ENCODE measurements around the gene TAC1.
"Not testable (repeated sequence)": the region's sequence is repeated elsewhere in the genome, so short reads cannot be mapped to it uniquely, and the experiment has no call there.

Gene TAC1, protein sequence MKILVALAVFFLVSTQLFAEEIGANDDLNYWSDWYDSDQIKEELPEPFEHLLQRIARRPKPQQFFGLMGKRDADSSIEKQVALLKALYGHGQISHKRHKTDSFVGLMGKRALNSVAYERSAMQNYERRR

DNA sequence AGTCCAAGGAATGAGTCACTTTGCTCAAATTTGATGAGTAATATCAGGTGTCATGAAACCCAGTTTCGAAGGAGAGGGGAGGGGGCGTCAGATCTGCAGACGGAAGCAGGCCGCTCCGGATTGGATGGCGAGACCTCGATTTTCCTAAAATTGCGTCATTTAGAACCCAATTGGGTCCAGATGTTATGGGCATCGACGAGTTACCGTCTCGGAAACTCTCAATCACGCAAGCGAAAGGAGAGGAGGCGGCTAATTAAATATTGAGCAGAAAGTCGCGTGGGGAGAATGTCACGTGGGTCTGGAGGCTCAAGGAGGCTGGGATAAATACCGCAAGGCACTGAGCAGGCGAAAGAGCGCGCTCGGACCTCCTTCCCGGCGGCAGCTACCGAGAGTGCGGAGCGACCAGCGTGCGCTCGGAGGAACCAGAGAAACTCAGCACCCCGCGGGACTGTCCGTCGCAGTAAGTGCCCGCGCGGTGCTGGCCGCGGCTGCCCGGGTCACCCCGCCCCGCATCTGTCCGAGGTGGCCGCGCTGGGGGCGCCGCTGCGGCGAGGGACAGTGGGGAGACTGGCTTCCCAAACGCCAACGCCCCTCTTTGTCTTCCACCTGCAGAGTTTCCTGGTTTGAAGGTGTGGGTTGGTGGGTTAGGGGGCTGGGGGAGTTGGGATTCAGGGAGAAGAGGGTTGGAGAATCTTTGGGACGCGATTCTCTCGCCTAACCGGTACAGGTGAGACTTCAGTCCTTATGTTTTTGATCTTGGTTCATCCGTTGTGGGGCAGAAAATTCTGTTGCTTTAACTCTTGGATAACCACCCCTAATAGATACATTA, at the start of gene TAC1:
TSS of gene TAC1 (plus strand) at position 351 of the 829 bp plus-strand sequence. CDS start 527 bp downstream, outside the sequence.
- no peak for DNase-seq (ENCODE audit: low spot score)

DNA sequence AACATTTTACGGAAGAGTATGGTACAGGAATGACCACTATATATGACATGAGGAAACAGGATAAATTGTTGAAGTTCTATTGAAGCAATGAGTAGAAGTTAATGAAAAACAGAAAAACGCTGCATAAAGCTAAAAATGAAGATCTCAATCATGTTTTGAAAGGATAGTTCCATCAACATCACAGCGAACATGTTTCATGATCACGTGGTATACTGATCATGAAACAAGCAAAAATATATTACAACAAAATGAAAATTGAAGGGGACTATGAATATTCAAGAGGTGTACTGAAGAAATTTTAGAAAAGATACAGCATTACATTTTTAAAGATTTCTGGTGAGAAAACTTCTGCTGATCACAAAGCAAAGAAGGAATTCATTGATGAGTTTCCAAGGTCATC, 45.9 kb upstream of the TAC1 start:
- no peak for DNase-seq (ENCODE audit: low spot score)

DNA sequence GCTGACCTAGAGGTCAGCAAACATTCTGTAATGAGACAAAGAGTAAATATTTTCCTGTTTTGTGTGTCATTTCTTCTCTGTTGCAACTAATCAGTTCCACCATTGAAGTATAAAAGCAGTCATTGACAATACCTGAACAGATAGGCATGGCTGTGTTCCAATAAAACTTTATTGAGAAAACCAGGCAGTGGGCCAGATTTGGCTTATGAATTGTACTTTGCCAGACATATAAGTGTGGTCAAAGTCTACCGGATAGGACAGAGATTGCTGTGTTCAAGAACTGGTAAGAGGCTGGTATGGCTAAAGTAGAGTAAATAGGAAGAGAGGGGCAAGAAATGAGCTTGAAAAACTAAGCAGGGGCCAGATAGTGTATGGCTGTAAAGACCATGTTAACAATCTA, 38.3 kb upstream of the TAC1 start:
- DNase-seq (ENCODE audit: low spot score): no peak

DNA sequence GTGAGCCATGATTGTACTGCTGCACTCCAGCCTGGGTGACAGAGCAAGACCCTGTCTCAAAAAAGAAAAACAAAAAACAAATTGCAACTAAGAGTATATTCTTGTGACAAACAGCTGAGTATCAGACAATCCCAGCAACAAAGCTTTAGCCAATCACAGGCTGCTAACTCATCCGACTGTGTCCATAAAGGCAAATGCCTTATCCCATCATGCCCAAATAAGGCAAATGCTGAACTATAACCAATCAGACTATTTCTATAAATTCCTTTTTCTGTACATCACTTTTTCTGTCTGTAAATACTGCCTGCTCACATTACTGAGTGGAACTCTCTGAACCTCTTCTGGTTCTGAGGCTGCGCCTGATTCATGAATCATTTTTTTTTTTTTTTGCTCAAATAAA, 37.5 kb upstream of the TAC1 start:
- no peak for DNase-seq (ENCODE audit: low spot score)

DNA sequence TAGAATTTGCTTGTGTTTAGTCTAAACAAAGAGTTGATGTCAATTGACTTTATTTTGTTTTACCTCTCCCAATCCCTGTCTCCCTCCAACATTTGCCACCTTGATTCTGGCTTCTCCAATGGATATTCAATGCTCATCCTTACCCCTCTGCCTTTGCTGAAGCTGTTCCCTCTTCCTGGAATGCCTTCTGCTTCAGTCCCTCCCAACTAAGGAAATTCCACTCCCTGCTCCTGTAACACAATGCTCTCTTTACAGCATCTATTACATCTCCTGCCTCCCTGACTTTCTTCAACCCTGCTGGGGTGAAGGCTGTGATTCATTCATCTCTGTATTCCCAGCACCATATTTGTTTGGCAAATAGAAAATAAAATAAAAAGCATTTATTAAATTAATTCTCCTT, 34.5 kb upstream of the TAC1 start:
- no peak for DNase-seq (ENCODE audit: low spot score)

DNA sequence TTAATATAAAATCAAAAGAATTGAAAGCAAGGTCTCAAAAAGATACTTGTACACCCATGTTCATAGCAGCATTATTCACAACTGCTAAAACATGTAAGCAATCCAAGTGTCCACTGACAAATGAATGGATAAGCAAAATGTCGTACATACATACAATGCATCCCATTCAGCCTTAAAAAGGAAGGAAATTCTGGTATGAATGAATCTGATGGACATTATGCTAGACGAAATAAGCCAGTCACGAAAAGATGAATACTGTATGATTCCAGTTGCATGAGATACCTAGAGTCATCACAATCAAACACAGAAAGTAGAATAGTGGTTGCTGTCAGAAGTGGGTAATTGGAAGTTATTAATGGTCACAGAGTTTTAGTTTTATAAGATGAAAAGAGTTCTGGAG, 9.5 kb upstream of the TAC1 start:
- DNase-seq (ENCODE audit: low spot score): no peak

DNA sequence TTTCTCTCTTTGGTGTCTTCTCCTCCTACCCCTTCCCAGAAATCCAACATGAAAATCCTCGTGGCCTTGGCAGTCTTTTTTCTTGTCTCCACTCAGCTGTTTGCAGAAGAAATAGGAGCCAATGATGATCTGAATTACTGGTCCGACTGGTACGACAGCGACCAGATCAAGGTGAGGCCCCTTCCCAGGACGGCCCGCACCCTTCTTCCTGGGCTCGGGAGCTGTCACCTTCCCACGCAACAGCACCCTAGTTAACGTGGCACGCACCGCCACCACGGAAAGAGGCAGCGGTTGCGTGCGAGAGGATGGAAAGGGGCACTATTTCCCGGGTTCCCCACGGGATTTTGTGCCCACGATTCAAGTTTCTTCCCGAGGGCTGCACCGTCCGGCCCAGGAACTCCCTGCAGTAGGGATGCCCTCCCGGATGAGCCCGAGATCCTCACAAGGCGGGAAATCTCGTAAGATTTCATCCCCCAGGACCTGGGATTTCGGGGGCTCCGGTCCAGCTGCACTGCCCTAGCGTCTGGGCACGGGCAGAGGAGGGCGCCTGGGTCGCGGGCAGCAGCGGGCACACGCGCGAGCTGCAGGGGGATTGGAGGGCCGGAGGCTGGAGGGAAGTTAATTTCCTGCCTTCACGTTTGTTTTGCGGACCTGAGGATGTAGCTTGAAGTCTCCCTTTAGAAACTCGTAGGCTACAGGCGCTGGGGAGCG, 834 bp downstream of the TAC1 start:
- DNase-seq (ENCODE audit: low spot score): no peak

DNA sequence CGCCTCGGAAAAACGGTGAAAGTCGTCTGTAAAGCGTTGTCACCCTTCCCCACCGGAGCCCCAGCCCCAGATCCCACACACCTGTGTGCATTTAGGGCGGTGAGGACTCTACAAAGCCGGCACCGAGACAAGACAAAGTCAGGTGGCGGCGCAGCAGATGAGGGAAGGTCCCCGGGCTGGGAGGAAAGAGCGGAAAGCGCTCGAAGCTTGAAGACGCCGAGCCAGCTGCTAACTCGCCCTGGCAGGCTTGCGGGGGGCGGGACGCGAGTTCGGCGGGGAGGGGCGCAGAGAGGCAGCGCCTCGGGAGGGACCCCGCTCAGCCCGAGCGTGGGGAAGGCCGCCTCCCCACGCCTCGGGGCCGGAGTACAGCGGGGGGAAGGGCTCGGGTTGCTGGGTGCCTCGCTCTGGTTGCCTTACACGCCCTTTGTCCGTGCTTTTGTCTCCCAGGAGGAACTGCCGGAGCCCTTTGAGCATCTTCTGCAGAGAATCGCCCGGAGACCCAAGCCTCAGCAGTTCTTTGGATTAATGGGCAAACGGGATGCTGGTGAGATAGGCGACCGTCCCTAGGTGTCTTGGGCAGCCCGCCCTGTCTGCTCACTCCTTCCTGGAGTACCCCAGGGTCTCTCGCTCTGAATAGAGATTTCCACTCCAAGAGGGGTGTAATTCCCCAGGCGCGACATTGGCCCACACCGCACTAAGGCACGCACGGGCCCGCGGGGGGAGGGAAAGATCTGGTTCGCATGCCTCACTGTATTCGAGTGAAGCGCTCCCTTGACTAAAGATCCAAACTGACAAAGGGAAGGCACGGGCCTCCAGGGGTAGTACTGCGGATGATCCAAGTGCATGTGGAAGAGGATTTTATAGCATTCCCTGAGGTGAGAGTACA, 1.6 kb downstream of the TAC1 start:
- no peak for DNase-seq (ENCODE audit: low spot score)

DNA sequence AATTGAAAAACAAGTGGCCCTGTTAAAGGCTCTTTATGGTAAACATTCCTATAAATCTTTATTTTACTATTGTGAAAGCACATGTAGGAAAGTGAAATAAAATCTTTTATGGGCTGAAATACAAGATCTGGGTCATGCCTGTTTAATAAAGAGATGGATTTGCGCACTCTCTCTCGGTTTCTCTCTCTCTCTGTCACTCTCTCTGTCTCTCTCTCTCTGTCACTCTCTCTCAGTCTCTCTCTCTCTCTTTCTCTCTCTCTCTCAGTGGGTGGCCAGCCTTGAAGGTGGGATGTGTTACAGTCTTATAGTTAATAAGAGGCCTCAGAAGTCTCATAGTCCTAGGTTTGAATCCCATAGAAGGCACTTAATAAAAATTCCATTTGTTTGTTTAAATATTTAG, 2.4 kb downstream of the TAC1 start:
- DNase-seq (ENCODE audit: low spot score): no peak

DNA sequence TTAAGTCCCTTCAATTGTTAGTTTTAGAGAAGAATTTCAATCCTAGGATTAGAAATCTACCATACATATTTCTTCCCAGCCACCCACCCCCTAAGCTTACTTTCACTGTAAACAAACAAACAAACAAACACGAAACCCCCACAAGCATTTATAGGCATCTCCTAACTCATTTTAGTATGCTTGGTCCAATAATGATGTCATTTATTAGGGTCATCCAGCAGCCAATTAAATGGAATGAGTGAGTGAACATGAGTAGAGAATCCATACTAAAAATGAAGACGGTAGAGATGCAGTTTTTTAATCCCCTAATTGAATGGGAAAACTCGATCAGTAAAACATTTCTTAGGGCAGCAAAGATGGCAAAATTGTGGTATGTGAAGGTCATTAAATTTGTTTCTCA, 3.2 kb downstream of the TAC1 start:
- DNase-seq (ENCODE audit: low spot score): no peak

DNA sequence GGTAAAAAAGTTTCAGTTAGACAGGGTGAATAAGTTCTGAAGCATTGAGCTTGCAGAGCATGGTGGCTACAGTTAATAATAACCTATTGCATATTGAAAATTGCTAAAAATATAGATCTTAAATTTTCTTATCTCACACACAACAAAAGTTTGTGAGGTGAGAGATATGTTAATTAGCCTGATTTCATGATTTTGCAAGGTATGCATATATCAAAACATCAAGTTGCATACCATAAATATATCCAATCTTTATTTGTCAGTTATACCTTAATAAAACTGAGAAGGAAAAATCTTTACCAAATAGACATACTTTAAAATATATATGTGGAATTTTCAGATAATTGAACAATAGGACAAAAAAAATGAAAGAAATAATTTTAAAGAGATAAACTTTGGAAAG, 16.6 kb downstream of the TAC1 start:
- DNase-seq (ENCODE audit: low spot score): no peak

DNA sequence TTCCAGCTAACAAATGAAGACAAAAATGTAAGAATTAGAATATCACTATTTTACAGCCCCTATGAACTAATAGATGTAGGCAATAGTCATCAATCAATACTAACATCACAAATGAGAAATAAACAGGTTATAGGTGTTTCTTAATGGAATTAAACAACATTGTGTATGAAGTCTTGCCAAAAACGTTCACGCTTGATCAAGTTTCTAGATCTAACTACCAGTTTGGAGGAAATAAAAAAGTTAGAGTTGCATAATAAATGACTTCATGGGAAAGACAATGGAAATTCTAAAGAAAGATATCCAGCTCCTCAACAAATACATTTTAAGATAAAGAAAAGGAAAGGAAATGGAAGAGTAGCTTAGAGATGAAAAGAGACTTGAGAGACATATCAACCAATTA, 19.7 kb downstream of the TAC1 start:
- no peak for DNase-seq (ENCODE audit: low spot score)

DNA sequence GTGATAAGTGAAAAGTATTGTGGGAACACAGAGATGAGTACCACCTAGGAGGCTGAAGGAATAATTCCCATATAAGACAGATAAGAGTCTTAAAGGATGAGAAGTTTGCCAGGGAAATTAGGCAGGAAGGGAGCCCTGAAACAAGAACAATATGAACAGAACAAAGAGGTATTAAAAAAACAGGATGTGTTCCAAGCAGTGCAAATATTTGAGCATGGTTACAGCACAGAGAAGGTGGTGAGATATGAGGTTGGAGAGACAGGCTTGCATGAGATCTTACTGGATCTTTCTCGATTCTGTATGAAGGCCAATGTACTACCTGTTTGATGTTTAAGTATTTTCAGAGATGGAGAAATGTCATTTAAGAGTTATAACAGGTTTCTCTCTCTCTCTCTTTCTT, 20.3 kb downstream of the TAC1 start:
- no peak for DNase-seq (ENCODE audit: low spot score)

DNA sequence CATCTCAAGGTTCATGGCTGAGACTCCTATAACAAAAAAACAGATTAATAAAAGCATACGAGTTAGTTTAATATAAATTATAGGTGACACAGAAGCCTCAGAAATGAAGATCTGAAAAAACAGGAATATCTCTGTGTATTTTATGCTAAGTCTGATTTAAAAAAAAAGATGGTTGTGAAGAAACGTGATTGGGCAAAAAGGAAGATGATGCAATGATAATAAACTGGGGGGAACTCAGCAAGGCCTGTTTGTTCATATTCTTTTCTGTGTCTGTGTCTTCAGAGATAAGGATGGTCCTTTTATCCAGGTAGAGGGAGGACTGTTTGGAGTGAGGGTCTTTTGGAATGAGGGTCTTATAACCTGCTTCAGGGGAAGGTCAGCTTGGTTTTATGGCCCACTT, 25.9 kb downstream of the TAC1 start:
- no peak for DNase-seq (ENCODE audit: low spot score)

DNA sequence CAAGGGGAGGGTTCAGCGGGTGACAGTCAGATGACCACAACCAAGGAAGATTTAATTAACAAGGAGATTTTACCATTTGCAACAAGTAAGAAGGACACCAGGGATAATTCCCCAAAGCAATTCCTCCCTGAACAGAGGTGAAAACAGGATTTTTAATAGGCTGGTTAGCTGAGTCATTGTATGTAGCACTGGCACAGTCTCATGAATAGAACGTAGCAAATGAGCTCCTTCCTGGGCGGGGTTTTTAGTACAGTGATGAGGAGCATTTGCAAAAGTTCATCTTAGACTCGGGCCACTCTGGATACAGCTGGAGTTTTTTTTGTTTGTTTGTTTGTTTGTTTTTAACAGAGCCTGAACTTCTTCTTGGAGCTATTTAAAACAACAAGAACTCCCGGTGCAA, 39.0 kb downstream of the TAC1 start:
- DNase-seq (ENCODE audit: low spot score): no peak

DNA sequence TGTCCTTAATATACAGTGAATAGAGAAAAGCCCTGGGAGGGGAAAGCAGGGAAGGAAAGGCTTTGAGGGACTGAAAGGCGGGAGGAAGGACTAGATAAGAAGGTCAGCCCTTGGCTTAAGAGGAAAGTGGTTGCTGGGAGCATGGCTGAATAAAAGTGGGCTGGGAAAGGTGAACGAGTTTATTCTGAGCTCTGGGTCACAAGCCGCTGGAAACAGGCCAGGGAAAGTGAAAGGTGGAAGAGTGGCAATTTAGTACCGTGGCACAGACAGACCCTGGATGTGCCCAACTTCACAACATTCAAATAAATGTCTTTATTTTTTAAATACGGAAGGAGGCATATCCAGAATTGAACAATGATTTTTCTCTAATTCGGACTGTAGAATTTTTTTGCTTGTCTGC, 39.7 kb downstream of the TAC1 start:
- DNase-seq (ENCODE audit: low spot score): no peak

DNA sequence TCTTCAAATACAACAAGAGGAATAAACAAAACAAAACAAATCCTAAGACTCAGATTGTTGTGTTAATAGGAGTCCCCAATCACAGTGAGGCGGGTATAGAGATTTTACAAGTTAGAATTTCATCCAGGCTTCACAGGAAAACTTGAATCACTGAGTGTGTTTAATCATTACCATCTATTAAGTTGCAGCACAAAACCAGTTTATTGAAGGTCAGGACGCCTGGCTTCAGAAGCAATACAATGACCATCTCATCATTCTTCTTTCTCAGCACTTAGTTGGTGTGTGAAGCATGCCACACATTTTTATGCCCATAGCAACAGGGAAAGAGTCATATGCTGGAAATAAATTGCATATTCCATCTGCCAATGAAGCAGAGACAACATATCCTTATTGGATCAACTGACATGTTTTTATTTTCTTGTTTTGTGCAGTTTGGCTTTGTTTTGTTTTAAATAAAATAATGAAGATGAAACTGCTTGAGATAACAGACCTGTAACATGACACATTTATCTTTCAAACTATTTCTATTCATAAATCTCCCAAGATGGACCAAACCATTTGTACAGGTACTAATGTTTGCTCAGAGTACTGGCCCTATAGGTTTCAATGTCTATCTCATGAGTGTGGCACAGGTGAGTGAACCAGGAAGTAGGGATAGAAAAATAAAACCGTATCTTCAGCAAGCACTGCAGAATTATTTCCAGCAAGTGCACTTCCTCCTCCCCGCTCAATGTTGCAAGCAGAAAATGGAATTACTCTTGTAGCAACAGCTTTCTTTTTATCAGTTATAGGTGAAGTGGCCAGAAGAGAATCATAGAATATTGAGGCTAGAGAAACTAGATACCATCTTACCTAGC, 40.4 kb downstream of the TAC1 start:
- no peak for DNase-seq (ENCODE audit: low spot score)

DNA sequence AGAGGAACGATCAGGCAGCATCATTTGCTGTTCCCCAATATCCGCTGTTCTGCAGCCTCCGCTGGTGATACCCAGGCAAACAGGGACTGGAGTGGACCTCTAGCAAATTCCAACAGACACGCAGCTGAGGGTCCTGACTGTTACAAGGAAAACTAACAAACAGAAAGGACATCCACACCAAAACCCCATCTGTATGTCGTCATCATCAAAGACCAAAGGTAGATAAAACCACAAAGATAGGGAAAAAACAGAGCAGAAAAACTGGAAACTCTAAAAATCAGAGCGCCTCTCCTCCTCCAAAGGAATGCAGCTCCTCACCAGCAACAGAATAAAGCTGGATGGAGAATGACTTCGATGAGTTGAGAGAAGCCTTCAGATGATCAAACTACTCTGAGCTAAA, 54.5 kb downstream of the TAC1 start:
- not testable (repeated sequence) for DNase-seq (ENCODE audit: low spot score)
